Renal cortex interstitium (tissue), 11 donors: Measurements from ENCODE around the gene ZSWIM5. TPM values are rescaled to one million over a fixed set of nuclear protein-coding genes. Genes with fewer than 3 reads are reported as not detected.
"Not testable (repeated sequence)": the region's sequence is repeated elsewhere in the genome, so short reads cannot be mapped to it uniquely, and the experiment has no call there.

Experiments used
- DNase-seq, 11 donors: peaks; one replicate each; pipeline ENCODE4 v3.0.0-alpha.2; 2013; ENCODE audit warnings: low read depth in 9 of 11, low spot score in 4 of 11; ENCODE audit errors: extremely low read depth in 1 of 11
- polyA plus RNA-seq, 3 donors: library from polyadenylated mRNA; unstranded; fragments of 120-200 nt; gene quantifications; one replicate each; pipeline ENCODE4 v1.2.1, GENCODE V29; 2013; ENCODE audit not compliant: insufficient read length in 3 of 3

The ZSWIM5 gene
- polyA plus RNA-seq, 3 donors: 6.5 to 7.1 (median 6.7) TPM

DNA sequence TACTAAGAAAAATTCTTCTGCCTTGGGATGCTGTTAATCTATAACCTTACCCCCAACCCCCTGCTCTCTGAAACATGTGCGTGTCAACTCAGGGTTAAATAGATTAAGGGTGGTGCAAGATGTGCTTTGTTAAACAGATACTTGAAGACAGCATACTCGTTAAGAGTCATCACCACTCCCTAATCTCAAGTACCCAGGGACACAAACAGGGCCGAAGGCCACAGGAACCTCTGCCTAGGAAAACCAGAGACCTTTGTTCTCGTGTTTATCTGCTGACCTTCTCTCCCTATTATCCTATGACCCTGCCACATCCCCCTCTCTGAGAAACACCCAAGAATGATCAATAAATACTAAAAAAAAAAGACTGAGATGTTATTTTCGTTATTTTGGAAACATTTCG is 99.5 kb downstream of the ZSWIM5 start:
- DNase-seq: not testable (repeated sequence)

DNA sequence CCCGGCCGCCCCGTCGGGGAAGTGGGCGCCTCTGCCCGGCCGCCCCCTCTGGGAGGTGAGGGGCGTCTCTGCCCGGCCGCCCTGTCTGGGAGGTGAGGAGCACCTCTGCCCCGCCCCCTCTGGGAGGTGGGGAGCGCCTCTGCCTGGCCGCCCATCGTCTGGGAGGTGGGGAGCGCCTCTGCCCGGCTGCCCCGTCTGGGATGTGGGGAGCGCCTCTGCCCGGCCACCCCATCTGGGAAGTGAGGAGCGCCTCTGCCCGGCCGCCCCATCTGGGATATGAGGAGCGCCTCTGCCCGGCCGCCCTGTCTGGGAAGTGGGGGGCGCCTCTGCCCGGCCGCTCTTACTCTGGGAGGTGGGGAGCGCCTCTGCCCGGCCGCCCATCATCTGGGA is 100.3 kb downstream of the ZSWIM5 start:
- DNase-seq: not testable (repeated sequence)

DNA sequence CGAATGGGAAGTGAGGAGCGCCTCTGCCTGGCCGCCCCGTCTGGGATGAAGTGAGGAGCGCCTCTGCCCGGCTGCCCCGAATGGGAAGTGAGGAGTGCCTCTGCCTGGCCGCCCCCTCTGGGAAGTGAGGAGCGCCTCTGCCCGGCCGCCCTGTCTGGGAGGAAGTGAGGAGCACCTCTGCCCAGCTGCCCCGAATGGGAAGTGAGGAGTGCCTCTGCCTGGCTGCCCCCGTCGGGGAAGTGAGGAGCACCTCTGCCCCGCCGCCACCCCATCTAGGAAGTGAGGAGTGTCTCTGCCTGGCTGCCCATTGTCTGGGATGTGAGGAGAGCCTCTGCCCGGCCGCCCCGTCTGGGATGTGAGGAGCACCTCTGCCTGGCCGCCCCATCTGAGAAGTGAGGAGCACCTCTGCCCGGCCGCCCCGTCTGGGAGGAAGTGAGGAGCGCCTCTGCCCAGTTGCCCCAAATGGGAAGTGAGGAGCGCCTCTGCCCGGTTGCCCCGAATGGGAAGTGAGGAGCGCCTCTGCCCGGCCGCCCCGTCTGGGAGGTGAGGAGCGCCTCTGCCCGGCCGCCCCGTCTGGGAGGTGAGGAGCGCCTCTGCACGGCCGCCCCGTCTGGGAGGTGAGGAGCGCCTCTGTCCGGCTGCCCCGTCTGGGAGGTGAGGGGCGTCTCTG is 100.8 kb downstream of the ZSWIM5 start:
- not testable (repeated sequence) for DNase-seq

DNA sequence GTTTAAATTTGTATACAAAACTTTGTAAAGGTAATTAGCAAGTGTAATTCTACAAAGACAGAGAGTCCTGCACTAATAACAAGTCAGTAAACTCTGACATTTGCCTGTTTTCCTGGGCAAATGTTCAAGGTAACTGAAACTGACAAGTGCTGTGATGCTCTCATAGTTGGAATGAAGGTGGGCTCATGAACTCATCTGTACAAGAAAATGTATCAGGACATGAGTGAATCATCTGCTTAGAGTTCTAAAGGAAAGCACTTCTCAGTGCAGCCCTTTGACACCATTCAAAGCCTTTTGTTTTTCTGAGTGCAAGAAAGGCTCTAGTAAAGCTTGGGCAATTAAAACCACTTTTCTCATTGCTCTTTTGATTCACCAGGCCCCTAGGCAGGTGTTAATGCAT is 102.9 kb downstream of the ZSWIM5 start:
- DNase-seq: no peak

DNA sequence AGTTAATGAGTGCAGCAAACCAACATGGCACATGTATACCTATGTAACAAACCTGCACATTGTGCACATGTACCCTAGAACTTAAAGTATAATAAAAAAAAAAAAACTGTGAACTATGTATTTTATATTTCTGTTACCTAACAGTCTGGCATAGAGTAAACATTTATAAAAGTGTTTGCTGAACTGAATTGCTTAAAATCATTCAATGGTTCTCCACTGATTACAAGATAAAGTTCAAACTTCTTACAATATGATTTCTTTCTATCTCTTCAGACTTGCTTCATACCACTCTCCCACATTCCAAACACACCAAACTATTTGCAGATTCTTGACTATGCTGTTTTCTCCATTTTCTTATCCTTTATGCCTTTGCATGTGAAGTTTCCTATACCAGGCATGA is 104.5 kb downstream of the ZSWIM5 start:
- no peak for DNase-seq

DNA sequence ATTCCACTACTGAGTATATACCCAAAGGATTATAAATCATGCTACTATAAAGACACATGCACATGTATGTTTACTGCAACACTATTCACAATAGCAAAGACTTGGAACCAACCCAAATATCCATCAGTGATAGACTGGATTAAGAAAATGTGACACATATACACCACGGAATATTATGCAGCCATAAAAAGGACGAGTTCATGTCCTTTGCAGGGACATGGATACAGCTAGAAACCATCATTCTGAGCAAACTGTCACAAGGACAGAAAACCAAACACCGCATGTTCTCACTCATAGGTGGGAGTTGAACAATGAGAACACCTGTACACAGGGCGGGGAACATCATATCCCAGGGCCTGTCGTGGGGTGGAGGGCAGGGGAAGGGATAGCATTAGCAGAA is 104.9 kb downstream of the ZSWIM5 start:
- not testable (repeated sequence) for DNase-seq

DNA sequence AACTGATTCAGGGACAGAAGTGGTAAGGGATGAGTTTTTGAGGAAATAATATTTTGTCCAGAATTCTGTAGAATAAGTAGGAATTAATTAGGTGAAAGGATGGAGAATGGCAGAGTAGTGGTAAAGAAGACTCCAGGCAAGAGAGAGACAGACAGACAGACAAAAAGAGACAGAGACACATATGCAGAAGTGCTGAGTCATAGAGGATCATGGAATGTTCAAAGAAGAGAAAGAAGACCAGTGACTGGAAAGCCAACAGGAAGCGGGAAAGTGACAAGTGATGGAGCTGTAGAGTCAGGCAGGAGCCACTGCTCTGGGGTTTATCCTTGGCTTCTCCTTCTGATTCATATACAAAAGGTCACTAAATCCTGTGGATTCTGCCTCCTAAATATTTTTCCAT is 108.5 kb downstream of the ZSWIM5 start:
- DNase-seq: no peak

DNA sequence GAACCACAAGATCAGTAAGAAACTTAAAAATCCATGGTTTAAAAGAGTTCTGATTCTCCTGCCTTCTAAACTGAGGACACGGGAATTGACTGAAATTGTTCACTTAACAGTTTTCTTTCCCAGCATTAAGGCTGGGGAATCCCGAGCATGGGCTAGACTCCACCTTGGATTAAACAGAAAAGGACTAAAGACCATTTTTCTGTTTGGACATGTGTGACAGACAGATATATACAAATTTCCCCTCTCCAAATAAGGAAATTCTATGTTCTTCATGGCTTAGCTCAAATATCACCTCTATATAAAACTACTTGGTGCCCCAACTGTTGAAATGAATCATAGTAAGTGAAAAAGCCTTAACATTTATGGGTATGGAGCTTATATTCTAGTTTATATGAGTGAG is 109.3 kb downstream of the ZSWIM5 start:
- DNase-seq: no peak

DNA sequence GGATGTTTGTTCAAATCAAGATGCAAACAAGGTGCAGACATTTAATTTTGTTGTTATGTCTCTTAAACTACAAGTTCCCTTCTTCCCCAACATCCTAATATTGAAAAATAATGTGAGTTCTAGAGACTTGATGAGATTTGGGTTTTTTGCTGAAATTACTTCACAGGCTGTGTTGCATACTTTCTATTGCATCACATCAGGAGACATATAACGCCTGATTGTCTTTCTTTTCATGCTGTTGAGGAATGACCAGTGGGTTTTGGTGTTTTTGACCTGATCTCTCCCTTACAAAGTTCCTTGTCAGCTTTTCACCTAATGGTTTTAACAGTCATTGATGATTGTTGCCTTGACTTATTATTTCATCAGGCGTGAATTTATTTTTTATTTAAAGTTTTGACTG is 111.0 kb downstream of the ZSWIM5 start:
- DNase-seq: no peak

DNA sequence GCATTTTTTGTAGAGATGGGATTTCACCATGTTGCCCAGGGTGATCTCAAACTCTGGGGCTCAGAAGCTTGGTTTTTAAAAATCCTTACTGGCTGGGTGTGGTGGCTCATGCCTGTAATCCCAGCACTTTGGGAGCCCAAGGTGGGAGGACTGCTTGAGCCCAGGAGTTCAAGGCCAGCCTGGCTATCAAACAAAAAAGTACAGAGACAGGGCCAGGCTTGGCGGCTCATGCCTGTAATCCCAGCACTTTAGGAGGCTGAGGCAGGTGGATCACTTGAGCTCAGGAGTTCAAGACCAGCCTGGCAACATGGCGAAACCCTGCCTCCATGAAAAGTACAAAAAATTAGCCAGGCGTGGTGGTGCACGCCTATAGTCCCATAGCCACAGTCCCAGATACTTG is 112.0 kb downstream of the ZSWIM5 start:
- not testable (repeated sequence) for DNase-seq

DNA sequence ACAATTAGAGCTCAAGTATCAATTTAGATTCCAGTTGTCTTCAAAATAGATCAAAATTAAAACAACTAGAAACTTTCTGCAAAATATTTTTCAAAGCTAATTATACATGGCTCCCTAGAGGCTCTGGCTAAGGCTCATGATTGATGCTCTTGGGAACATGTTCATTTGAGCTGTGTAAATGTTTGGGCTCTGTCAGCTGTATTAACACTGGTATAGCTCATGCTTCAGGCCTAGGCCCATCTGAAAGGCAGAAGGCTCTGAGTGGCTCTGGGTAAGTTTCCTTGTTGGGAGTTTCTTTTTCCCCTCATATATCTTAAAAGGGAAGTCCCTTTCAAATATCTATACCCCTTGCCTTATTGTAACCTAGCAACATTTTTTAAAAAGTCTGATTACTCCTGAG is 113.1 kb downstream of the ZSWIM5 start:
- DNase-seq: peak in 3 of 11 donors; percentile 1 to 4 (median 2)

DNA sequence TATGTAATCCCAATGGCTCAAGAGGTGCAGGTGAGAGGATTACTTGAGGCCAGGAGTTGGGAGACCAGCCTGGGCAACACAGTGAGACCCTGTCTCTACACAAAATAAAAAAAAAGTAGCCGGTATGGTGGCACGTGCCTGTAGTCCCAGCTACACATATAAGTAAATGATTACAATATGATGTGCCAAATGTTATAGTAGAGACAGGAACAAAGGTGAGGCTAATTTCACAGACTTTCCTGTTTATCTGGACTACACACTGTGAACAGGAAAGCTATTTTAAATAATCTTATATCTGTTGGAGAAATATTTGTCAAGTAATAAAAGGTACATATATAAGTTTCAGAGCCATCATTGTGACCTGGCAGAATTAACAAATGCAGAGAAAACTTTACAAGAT is 116.7 kb downstream of the ZSWIM5 start:
- no peak for DNase-seq

DNA sequence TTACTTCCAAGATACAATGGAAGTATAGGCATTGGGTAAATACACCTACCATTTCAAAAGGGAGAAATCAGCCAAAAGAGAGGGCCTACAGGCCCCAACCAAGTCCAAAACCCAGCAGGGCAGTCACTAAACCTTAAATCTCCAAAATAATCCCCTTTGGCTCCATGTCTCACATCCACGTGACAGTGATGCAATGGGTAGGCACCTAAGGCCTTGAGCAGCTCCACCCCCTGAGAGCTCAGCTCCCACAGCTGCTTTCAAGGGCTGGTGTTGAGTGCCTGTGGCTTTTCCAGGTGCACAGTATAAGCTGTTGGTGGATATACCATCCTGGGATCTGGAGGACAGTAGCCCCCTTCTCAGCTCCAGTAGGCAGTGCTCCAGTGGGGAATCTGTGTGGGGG is 121.8 kb downstream of the ZSWIM5 start:
- no peak for DNase-seq

DNA sequence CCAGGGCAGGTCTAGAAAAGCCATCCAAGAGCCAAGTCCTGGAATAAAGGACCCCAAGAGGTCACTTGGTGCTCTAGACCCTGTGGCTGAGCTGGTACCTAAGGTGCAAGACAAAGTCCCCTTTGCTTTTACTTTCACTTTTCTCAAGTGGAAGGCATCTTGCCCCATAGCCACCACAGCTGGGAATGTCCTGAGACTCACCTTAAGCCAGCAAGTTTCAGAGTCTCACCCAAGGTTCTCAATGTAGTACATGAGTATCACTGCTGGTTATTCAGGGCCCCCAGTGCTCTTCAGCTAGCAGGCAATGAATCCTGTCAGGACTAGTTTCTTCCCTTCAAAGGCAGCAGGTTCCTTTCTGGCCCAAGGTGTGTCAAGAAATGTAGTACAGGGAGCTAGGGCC is 126.9 kb downstream of the ZSWIM5 start:
- DNase-seq: no peak

DNA sequence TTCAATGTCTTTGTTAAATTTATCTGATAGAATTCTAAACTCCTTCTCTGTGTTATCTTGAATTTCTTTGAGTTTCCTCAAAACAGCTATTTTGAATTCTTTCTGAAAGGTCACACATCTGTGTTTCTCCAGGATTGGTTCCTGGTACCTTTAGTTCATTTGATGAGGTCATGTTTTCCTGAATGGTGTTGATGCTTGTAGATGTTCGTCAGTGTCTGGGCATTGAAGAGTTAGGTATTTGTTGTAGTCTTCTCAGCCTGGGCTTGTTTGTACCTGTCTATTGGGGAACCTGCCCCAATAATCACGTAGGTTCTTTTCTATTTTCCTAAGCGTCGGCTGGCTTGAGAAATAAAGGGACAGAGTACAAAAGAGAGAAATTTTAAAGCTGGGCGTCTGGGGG is 129.4 kb downstream of the ZSWIM5 start:
- DNase-seq: not testable (repeated sequence)

DNA sequence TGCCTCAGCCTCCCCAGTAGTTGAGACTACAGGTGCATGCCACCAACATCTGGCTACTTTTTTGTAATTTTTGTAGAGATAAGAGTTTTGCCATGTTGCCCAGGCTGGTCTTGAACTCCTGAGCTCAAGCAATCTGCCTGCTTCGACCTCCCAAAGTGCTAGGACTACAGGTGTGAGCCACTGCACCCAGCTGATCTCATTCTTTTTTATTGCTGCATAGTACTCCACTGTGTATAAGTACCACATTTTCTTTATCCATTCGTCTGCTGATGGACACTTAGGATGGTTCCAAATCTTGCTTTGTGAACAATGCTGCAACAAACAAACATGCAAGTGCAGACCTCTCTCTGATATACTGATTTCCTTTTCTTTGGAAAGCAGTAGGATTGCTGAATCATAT is 134.8 kb downstream of the ZSWIM5 start:
- no peak for DNase-seq

DNA sequence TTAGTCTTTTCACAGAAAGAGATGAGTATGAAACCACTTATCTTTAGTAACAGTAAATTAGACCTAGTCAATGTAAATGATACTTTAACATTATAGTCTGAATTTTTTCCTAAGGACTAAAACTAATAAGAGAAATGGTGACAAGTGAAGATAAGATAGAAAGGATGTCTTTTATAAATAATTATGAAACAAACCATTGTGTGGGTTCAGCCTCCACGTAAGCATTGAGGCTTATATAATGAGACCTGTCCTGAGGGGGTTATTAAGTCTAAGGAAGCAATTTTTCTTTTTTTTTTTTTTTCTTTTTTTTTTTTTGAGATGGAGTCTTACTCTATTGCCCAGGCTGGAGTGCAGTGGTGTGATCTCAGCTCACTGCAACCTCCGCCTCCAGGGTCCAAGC is 138.6 kb downstream of the ZSWIM5 start:
- DNase-seq: no peak

DNA sequence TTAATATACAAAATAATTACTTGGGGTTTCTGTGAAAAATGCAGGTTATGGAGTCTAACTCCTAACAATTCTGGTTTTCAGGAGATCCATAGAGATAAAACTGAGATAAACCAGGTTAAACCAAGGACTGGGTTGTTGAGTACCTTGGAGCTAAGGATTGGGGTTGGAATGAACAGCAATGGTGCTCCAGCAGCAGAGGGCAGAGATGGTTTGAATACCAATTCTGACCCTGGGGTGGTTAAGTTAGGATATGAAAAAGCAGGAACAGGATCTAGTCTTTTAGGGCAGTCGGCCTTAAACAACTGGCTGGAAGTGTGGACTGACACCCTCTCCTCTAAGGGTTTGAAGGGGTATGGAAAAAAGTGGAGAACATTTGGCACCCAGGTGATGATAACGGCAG is 141.3 kb downstream of the ZSWIM5 start:
- DNase-seq: no peak

DNA sequence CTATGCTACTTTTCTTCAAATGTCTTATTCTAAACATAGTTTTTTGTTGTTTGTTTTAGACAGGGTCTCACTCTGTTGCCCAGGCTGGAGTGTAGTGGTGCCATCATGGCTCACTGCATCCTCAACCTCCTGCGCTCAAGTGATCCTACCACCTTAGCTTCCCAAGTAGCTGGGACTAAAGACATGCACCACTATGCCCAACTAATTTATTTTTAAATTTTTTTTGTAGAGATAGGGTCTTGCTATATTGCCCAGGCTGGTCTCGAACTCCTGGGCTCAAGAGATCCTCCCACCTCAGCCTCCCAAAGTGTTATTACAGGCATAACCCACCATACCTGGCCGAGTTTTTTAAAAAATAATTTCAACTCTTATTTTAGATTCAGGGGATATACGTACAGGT is 143.9 kb downstream of the ZSWIM5 start:
- DNase-seq: not testable (repeated sequence)

DNA sequence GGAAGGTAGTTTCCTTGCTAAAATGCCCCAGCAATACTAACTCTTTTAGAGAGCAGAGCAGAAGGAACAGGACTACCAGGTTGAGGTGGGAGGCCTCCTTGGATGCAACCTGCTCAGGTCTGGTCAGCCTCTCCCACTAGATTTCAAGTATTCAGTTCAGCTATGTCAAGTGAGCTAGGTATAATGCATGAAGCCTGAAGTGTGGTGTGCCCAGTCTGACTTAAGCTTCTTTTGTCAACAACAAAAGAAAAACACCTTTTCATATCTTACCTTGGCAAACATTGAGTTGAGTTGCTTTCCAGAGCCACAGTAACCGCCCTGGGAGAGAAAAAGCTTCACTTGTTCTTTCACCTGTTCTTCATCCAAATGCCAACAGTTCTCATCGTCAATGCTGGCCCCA is 146.6 kb downstream of the ZSWIM5 start:
- DNase-seq: no peak

DNA sequence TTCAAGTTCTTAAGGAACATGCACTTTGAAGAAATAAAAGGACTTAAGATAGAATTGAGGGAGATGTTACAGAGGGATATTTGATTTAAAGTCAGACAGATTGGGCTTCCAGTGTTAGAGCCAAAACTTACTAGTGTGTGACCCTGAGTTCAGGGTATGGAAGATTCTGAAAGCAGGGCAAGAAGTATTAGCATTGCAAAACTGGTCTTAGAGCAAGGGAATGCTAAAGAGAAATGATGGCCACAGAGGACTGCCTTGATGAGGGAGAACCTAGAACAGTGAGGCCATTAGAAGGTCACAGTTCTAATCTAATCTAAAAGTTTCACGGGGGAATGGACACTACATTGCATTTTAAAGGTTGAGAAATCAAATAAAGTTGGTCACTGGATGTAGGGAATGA is 148.9 kb downstream of the ZSWIM5 start:
- DNase-seq: no peak
